GM23338 (cell line): ENCODE results near the gene TINAGL1. TPM values are rescaled to one million over a fixed set of nuclear protein-coding genes. Genes with fewer than 3 reads are reported as not detected.

Experiments used
- ATAC-seq: fragments of 200-7000 bp; cut with Tn5 transposase; 3 replicates; pipeline ENCODE4 v1.9.1; 2020
- DNase-seq: peaks from one replicate; pipeline ENCODE4 v3.0.0-alpha.2; 2015; ENCODE audit warnings: low spot score
- H2AFZ ChIP-seq: fragments of 200-600 bp; sonication (generic); 2 replicates; pipeline ENCODE4 v1.8.0; 2016; ENCODE audit warnings: antibody characterized with exemption, mild to moderate bottlenecking, moderate library complexity
- H3F3A ChIP-seq: fragments of 200-600 bp; sonication (generic); replicated peaks from 2 replicates; pipeline ENCODE4 v1.8.0; 2017; ENCODE audit warnings: antibody characterized with exemption, mixed run types, low read depth
- H3K27ac ChIP-seq: fragments of 200-600 bp; sonication (generic); 2 replicates; pipeline ENCODE4 v1.6.1; 2016; ENCODE audit warnings: low read depth
- H3K27me3 ChIP-seq: fragments of 200-600 bp; sonication (generic); 2 replicates; pipeline ENCODE4 v1.8.0; 2016; ENCODE audit warnings: mild to moderate bottlenecking, mixed run types, moderate library complexity; ENCODE audit not compliant: insufficient read depth
- H3K36me3 ChIP-seq: fragments of 200-600 bp; sonication (generic); 2 replicates; pipeline ENCODE4 v1.8.0; 2016; ENCODE audit warnings: mild to moderate bottlenecking; ENCODE audit not compliant: insufficient read depth
- H3K4me1 ChIP-seq: fragments of 200-600 bp; sonication (generic); 2 replicates; pipeline ENCODE4 v1.8.0; 2016; ENCODE audit warnings: mild to moderate bottlenecking, moderate library complexity; ENCODE audit not compliant: insufficient read depth
- H3K4me2 ChIP-seq: fragments of 200-600 bp; sonication (generic); 2 replicates; pipeline ENCODE4 v1.7.1; 2017; ENCODE audit warnings: mixed run types
- H3K4me3 ChIP-seq: fragments of 200-600 bp; sonication (generic); 2 replicates; pipeline ENCODE4 v1.6.1; 2016; ENCODE audit warnings: mixed run types
- H3K79me2 ChIP-seq: fragments of 200-600 bp; sonication (generic); replicated peaks from 2 replicates; pipeline ENCODE4 v1.8.0; 2017; ENCODE audit warnings: mild to moderate bottlenecking; ENCODE audit not compliant: insufficient read depth
- H3K9me2 ChIP-seq: fragments of 200-600 bp; sonication (generic); 2 replicates; pipeline ENCODE4 v1.8.0; 2017; ENCODE audit not compliant: insufficient read depth
- H4K20me1 ChIP-seq: fragments of 200-600 bp; sonication (generic); replicated peaks from 2 replicates; pipeline ENCODE4 v1.8.0; 2017; ENCODE audit warnings: mild to moderate bottlenecking; ENCODE audit not compliant: insufficient read depth
- H3K27ac Mint-ChIP-seq: 2 replicates; pipeline ENCODE4 v1.8.0; 2020; ENCODE audit warnings: inconsistent platforms, mild to moderate bottlenecking, moderate library complexity, mixed read lengths
- H3K27me3 Mint-ChIP-seq: 3 replicates; pipeline ENCODE4 v1.8.0; 2022; ENCODE audit warnings: low read depth, mild to moderate bottlenecking, moderate library complexity, mixed read lengths, inconsistent platforms; ENCODE audit not compliant: insufficient read depth, poor library complexity
- H3K36me3 Mint-ChIP-seq: 3 replicates; pipeline ENCODE4 v1.8.0; 2021; ENCODE audit warnings: low read depth, mild to moderate bottlenecking, inconsistent platforms, moderate library complexity, mixed read lengths
- H3K4me1 Mint-ChIP-seq: 3 replicates; pipeline ENCODE4 v1.8.0; 2020; ENCODE audit warnings: mild to moderate bottlenecking, inconsistent platforms, mixed read lengths
- H3K4me3 Mint-ChIP-seq: 3 replicates; pipeline ENCODE4 v1.8.0; 2021; ENCODE audit warnings: moderate library complexity, mild to moderate bottlenecking, inconsistent platforms, mixed read lengths
- H3K9me3 Mint-ChIP-seq: 3 replicates; pipeline ENCODE4 v1.8.0; 2020; ENCODE audit warnings: moderate library complexity, mild to moderate bottlenecking, inconsistent platforms, mixed read lengths
- CREB1 ChIP-seq: fragments of 250-450 bp; sonication (Bioruptor Pico); IDR thresholded peaks from 2 replicates; pipeline ENCODE4 v1.5.0; 2020; ENCODE audit warnings: low read depth, mild to moderate bottlenecking, moderate library complexity
- ETS1 ChIP-seq: IDR thresholded peaks from 2 replicates; pipeline ENCODE4 v1.6.1; 2016; ENCODE audit warnings: antibody characterized with exemption
- EZH2phosphoT487 ChIP-seq: fragments of 200-600 bp; sonication (generic); IDR thresholded peaks from one replicate; pipeline ENCODE4 v1.8.1; 2018; ENCODE audit warnings: antibody characterized with exemption; ENCODE audit not compliant: unreplicated experiment
- JUNB ChIP-seq: IDR thresholded peaks from one replicate; pipeline ENCODE4 v1.6.1; 2016; ENCODE audit warnings: antibody characterized with exemption; ENCODE audit not compliant: unreplicated experiment
- NANOG ChIP-seq: IDR thresholded peaks from 2 replicates; pipeline ENCODE4 v1.6.1; 2016; ENCODE audit warnings: antibody characterized with exemption, borderline replicate concordance
- POLR2AphosphoS5 ChIP-seq: IDR thresholded peaks from 2 replicates; pipeline ENCODE4 v1.6.1; 2016; ENCODE audit warnings: antibody characterized with exemption, low read depth
- REST ChIP-seq: IDR thresholded peaks from one replicate; pipeline ENCODE4 v1.6.1; 2018; ENCODE audit warnings: antibody characterized with exemption; ENCODE audit not compliant: unreplicated experiment
- STAT1 ChIP-seq: IDR thresholded peaks from one replicate; pipeline ENCODE4 v1.6.1; 2016; ENCODE audit warnings: antibody characterized with exemption; ENCODE audit not compliant: unreplicated experiment
- ZNF114 ChIP-seq: fragments of 250-450 bp; sonication (Bioruptor Pico); IDR thresholded peaks from 2 replicates; pipeline ENCODE4 v1.5.0; 2020; ENCODE audit warnings: mild to moderate bottlenecking, moderate library complexity
- ZNF331 ChIP-seq: fragments of 250-450 bp; sonication (Bioruptor Pico); IDR thresholded peaks from 2 replicates; pipeline ENCODE4 v1.5.0; 2020; ENCODE audit warnings: low read depth, mild to moderate bottlenecking, moderate library complexity
- ZNF462 ChIP-seq: fragments of 250-450 bp; sonication (Bioruptor Pico); IDR thresholded peaks from 2 replicates; pipeline ENCODE4 v1.5.0; 2020; ENCODE audit warnings: mild to moderate bottlenecking, moderate library complexity
- polyA plus RNA-seq: library from polyadenylated mRNA; unstranded; fragments of >200 nt; fragmentation: Nextera tagmentation; extraction: Ambion mirVana; gene quantifications from 2 replicates; pipeline ENCODE4 v1.2.1, GENCODE V29; 2016
- total RNA-seq: library from RNA; depleted of rRNA; stranded (reverse); fragments of >200 nt; shearing (Covaris generic); gene quantifications from 2 replicates; pipeline ENCODE4 v1.2.3, GENCODE V29; 2014

Gene TINAGL1
- total and polyA plus RNA-seq, 2 experiments from 2014 or later: 6.8 to 15.8 TPM

- H3F3A ChIP-seq: no peaks in the 10 kb centered on the region
- H3K36me3 Mint-ChIP-seq: no peaks in the 10 kb centered on the region
- H3K27ac ChIP-seq: no peak overlapping the region
- H3K4me1 ChIP-seq: no peaks in the 10 kb centered on the region
- H4K20me1 ChIP-seq: no peaks in the 10 kb centered on the region
- no peak for TF ChIP-seq ZNF114 (CRISPR knock-in tag)
- no peak for TF ChIP-seq CREB1 (CRISPR knock-in tag)
- H2AFZ ChIP-seq: 0 out of 2 replicates have a peak overlapping the region, but pooled peaks have one; percentile 66
- no peak overlapping the region for H3K4me3 Mint-ChIP-seq
- H3K4me3 ChIP-seq: no peak overlapping the region
- no peak for ATAC-seq
- H3K4me1 Mint-ChIP-seq: peaks cover 9% of the 10 kb centered on the region
- H3K9me2 ChIP-seq: no peaks in the 10 kb centered on the region
- no peaks in the 10 kb centered on the region for H3K9me3 Mint-ChIP-seq
- peaks cover 25% of the 10 kb centered on the region for H3K27me3 ChIP-seq
- H3K36me3 ChIP-seq: no peaks in the 10 kb centered on the region
- no peaks in the 10 kb centered on the region for H3K79me2 ChIP-seq
- H3K27me3 Mint-ChIP-seq: peaks cover 21% of the 10 kb centered on the region
- H3K4me2 ChIP-seq: no peak overlapping the region
- H3K27ac Mint-ChIP-seq: no peak overlapping the region
- no peak for DNase-seq
Observed at GRCh38 chr1:31614414-31615005, 38.2 kb downstream of the TINAGL1 start.

GRCh38 chr1:31615414-31615813 lies 39.1 kb downstream of the TINAGL1 start:
- H3K9me3 Mint-ChIP-seq: no peaks in the 10 kb centered on the region
- H3K36me3 Mint-ChIP-seq: no peaks in the 10 kb centered on the region
- ATAC-seq (no peak), DNase-seq (no peak)
- peaks cover 9% of the 10 kb centered on the region for H3K4me1 Mint-ChIP-seq
- H3K79me2 ChIP-seq: no peaks in the 10 kb centered on the region
- no peaks in the 10 kb centered on the region for H4K20me1 ChIP-seq
- no peak overlapping the region for H3K27ac ChIP-seq
- H3K4me1 ChIP-seq: no peaks in the 10 kb centered on the region
- H3K36me3 ChIP-seq: no peaks in the 10 kb centered on the region
- H3K9me2 ChIP-seq: no peaks in the 10 kb centered on the region
- H3K4me2 ChIP-seq: no peak overlapping the region
- no peaks in the 10 kb centered on the region for H3F3A ChIP-seq
- H3K4me3 Mint-ChIP-seq: no peak overlapping the region
- H3K27ac Mint-ChIP-seq: no peak overlapping the region
- peaks cover 25% of the 10 kb centered on the region for H3K27me3 ChIP-seq
- peaks cover 20% of the 10 kb centered on the region for H3K27me3 Mint-ChIP-seq
- H3K4me3 ChIP-seq: no peak overlapping the region
- H2AFZ ChIP-seq: no peak overlapping the region
- no peak for TF ChIP-seq ETS1
- TF ChIP-seq ZNF462: no peak
- no peak for TF ChIP-seq ZNF331
- no peak for TF ChIP-seq JUNB
- TF ChIP-seq CREB1 (CRISPR knock-in tag): no peak
- no peak for TF ChIP-seq POLR2AphosphoS5
- no peak for TF ChIP-seq EZH2phosphoT487
- no peak for TF ChIP-seq ZNF114 (CRISPR knock-in tag)
- TF ChIP-seq STAT1: no peak
- TF ChIP-seq NANOG: no peak
- no peak for TF ChIP-seq REST
